Measurements from ENCODE around the gene ZNF618. TPM values are rescaled to one million over a fixed set of nuclear protein-coding genes. Genes with fewer than 3 reads are reported as not detected.
A peak's percentile ranks its signal among the peaks of the same experiment; 100 is the strongest.

Gene ZNF618
- total and polyA plus RNA-seq, 8 donors, result 1.2 to 19.8 (median 5.3) TPM

DNA sequence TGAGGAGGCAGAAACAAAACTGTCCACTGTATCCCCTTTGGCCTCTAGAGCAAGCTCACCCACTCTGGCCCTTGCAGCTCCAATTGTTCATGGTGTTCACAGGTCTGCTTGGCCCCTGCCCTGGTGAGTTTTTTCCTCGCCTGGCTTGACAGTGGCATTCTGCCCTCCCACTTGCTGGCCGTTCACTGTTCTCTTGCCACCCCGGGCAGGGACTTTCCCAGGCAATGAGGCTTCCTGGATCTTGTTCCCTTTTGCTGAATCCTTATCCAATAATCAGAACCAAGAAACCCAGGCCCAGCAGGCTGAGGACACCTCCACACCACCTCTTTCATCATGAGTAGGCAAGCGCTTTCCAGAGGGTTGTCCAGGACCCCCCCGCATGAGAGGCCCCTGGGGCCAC, 31.2 kb downstream of the ZNF618 start:
- WGBS, 5 donors, result 35 to 73% (median 55%) methylated on average over 3 to 5 of the region's 5 CpGs
- Histone ChIP-seq H3K4me1 (peaks cover 0 to 51% (median 26%) of the 10 kb centered on the region in 4 donors), H3K36me3 (no peaks in the 10 kb centered on the region), H3K4me3 (no peak overlapping the region), H3K27me3 (no peaks in the 10 kb centered on the region), H3K9me3 (peaks cover 0 to 6% (median 2%) of the 10 kb centered on the region in 4 donors), H3K27ac (peak overlapping the region in 3 of 5 donors; percentile 10 to 88 (median 11))
- DNase-seq, result peak in 1 of 2 donors; percentile 81
- peak in 1 of 3 donors; percentile 47 for TF ChIP-seq POLR2AphosphoS5 (IDR thresholded peaks at IDR 0.05)
- TF ChIP-seq, protein P1, sequence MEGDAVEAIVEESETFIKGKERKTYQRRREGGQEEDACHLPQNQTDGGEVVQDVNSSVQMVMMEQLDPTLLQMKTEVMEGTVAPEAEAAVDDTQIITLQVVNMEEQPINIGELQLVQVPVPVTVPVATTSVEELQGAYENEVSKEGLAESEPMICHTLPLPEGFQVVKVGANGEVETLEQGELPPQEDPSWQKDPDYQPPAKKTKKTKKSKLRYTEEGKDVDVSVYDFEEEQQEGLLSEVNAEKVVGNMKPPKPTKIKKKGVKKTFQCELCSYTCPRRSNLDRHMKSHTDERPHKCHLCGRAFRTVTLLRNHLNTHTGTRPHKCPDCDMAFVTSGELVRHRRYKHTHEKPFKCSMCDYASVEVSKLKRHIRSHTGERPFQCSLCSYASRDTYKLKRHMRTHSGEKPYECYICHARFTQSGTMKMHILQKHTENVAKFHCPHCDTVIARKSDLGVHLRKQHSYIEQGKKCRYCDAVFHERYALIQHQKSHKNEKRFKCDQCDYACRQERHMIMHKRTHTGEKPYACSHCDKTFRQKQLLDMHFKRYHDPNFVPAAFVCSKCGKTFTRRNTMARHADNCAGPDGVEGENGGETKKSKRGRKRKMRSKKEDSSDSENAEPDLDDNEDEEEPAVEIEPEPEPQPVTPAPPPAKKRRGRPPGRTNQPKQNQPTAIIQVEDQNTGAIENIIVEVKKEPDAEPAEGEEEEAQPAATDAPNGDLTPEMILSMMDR (IDR thresholded peaks at IDR 0.05), result no peak
- TF ChIP-seq POLR2A (IDR thresholded peaks at IDR 0.05), result no peak
- intact Hi-C loops (cut with DNase I; ENCODE audit: low total_unique reads), result no loop called here

DNA sequence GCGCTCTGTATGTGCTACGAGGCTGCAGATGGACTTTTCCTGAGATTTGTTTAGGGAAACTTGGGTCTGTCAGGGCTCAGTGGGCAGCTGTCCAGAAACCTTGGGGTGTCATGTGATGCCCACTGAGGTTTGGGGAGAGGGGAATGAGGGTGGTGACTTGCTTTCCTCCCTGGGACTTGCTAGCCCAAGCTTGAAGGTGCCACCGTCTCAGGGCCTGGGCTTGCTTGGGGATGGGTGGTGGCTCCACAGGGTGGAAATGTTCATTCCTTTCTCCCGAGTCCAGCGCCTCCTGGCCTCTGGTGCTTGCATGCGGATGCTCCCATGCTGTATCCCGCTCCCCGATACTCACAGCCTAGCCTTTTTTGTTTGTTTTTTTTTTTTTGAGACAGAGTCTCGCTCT, 33.3 kb downstream of the ZNF618 start:
- H3K4me3 ChIP-seq, result no peak overlapping the region
- TF ChIP-seq, protein P1 (IDR thresholded peaks at IDR 0.05), result no peak
- TF ChIP-seq POLR2AphosphoS5 (IDR thresholded peaks at IDR 0.05) (no peak), EP300 (IDR thresholded peaks at IDR 0.05) (no peak), POLR2A (IDR thresholded peaks at IDR 0.05) (no peak)
- no peaks in the 10 kb centered on the region for H3K36me3 ChIP-seq
- intact Hi-C loops (cut with DNase I; ENCODE audit: low total_unique reads), result no loop called here
- DNase-seq, result no peak
- H3K9me3 ChIP-seq, result no peaks in the 10 kb centered on the region
- WGBS, 5 donors, result 84 to 95% (median 92%) methylated on average over 9 of the region's 9 CpGs
- H3K27ac ChIP-seq, result peak overlapping the region; percentile 72 to 88 (median 77)
- no peaks in the 10 kb centered on the region for H3K27me3 ChIP-seq
- peaks cover 14 to 71% (median 47%) of the 10 kb centered on the region in 4 donors for H3K4me1 ChIP-seq

DNA sequence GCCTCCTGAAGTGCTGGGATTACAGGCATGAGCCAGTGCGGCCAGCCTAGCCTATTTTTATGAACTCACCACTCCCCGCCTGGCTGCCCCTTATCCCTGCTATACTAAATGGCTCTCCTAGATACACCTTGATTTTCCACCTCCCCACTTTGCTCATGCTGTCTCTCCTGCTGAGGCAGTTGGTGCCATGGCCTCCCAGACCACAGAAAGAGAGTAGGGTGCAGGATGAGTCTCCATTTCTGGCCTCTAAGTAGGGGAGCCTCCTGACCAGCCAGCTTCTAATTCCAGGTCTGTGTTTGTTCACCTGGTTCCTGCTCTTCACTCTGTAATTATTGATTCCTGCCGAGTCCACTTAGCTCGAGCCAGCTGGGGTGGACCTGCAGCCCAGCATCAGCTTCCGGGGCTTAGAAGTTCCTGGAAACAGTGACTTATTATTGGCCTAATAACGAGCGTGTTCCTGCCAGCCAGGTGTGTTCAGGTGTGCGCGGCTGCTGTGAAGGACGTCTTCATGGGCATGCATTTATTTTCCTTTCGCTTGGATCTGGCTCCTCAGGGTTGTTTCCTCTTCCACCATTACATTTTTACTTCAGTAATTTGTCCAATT, 34.0 kb downstream of the ZNF618 start:
- Histone ChIP-seq H3K4me1 (peaks cover 14 to 71% (median 51%) of the 10 kb centered on the region in 4 donors), H3K36me3 (no peaks in the 10 kb centered on the region), H3K27ac (peak overlapping the region; percentile 72 to 88 (median 77)), H3K9me3 (no peaks in the 10 kb centered on the region), H3K4me3 (no peak overlapping the region), H3K27me3 (no peaks in the 10 kb centered on the region)
- intact Hi-C loops (cut with DNase I; ENCODE audit: low total_unique reads), result no loop called here
- 36 to 61% (median 44%) methylated on average over 11 of the region's 11 CpGs for WGBS, 5 donors
- DNase-seq, result peak; percentile 85 to 90
- TF ChIP-seq POLR2AphosphoS5 (IDR thresholded peaks at IDR 0.05) (peak in 2 of 3 donors; percentile 69 to 83), POLR2A (IDR thresholded peaks at IDR 0.05) (peak in 1 of 4 donors; percentile 25)
- TF ChIP-seq, protein P1 (IDR thresholded peaks at IDR 0.05), result no peak

DNA sequence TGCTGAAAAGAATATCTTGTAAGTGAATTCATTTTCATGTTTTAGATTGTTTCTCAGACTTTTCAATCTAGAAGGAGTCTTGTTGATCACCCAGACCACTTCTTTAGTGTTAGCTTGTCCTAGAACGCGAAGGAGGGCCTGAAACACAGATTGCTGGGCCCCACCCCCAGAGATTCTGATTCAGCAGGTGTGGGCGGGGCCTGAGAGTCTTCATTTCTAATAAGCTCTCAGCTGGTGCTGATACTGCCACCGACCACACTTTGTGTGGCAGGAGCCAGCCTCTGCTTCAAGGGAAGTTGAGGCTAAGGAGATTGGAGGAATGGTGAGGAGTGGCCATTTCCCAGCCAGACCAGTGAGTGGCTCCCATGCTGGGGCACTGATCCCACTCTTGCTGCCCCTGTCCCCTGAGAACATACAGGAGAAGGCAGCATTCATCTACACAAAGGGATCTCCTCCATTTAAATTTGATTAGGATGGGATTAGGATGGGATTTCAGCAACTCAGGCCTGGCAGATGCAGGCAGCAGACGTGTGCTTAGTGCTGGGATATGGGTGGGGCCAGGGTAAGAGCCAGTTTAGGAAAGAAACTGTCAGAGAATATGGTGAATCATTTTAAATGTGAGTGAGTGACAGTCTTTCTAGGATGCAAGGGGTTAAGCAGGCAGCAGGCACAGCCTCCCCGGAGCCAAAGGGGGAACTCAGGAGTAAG, 35.9 kb downstream of the ZNF618 start:
- Histone ChIP-seq H3K36me3 (no peaks in the 10 kb centered on the region), H3K4me1 (peaks cover 14 to 58% (median 45%) of the 10 kb centered on the region in 4 donors), H3K9me3 (no peaks in the 10 kb centered on the region), H3K27me3 (no peaks in the 10 kb centered on the region), H3K4me3 (no peak overlapping the region), H3K27ac (peak overlapping the region in 3 of 5 donors; percentile 25 to 88 (median 72))
- TF ChIP-seq EP300 (IDR thresholded peaks at IDR 0.05) (no peak), POLR2A (IDR thresholded peaks at IDR 0.05) (no peak), POLR2AphosphoS5 (IDR thresholded peaks at IDR 0.05) (no peak)
- TF ChIP-seq, protein P1 (IDR thresholded peaks at IDR 0.05), result no peak
- intact Hi-C loops (cut with DNase I; ENCODE audit: low total_unique reads), result no loop called here
- DNase-seq, result peak in 1 of 2 donors; percentile 46
- WGBS, 5 donors, result 51 to 60% (median 55%) methylated on average over 6 of the region's 6 CpGs

Data from stomach (tissue), 9 donors.